Testis (tissue), 3 donors: ENCODE measurements around the gene SPAST. TPM values are rescaled to one million over a fixed set of nuclear protein-coding genes. Genes with fewer than 3 reads are reported as not detected.
"Not testable (repeated sequence)": the region's sequence is repeated elsewhere in the genome, so short reads cannot be mapped to it uniquely, and the experiment has no call there.

Experiments
- DNase-seq: peaks from one replicate; pipeline ENCODE4 v3.0.0-alpha.2; 2019
- H3K27ac ChIP-seq, 2 donors: fragments of 200-600 bp; sonication (generic); one replicate each; pipeline ENCODE4 v1.5.1; 2019
- H3K27me3 ChIP-seq: fragments of 200-600 bp; sonication (generic); one replicate; pipeline ENCODE4 v1.5.1; 2019
- H3K36me3 ChIP-seq: fragments of 200-600 bp; sonication (generic); one replicate; pipeline ENCODE4 v1.5.1; 2017; ENCODE audit warnings: low read depth; ENCODE audit errors: missing control alignments
- H3K4me1 ChIP-seq: fragments of 200-600 bp; sonication (generic); one replicate; pipeline ENCODE4 v1.5.1; 2019
- H3K4me3 ChIP-seq, 2 donors: fragments of 200-600 bp; sonication (generic); one replicate each; pipeline ENCODE4 v1.5.1; 2017 to 2019
- H3K9me3 ChIP-seq: fragments of 200-600 bp; sonication (generic); one replicate; pipeline ENCODE4 v1.5.1; 2017
- CTCF ChIP-seq, 3 experiments: fragments of 450-650 bp in 2 of 3; fragments of 200-600 bp in 1 of 3; sonication (generic) in 1 of 3; IDR thresholded peaks; one replicate each; pipeline ENCODE4 v1.5.1; 2016 to 2019; ENCODE audit warnings: antibody characterized with exemption in 3 of 3, mild to moderate bottlenecking in 2 of 3, moderate library complexity in 1 of 3
- POLR2A ChIP-seq: fragments of 450-650 bp; IDR thresholded peaks from one replicate; pipeline ENCODE4 v1.6.1; 2017; ENCODE audit warnings: antibody characterized with exemption, mild to moderate bottlenecking, moderate library complexity
- WGBS, 2 donors: methylation state at CpG; one replicate each; pipeline ENCODE4 v1.1.5; 2018; 5-methylcytosine and 5-hydroxymethylcytosine counted together
- intact Hi-C: fragments of 100-400 bp; cut with DNase I; formaldehyde crosslinking; loops from one replicate; pipeline ENCODE4 v1.15.1; 2023; ENCODE audit warnings: low total_unique reads
- polyA plus RNA-seq: library from polyadenylated mRNA; stranded (reverse); fragments of 350-450 nt; fragmentation: Illumina TruSeq; extraction: RNeasy Lipid Tissue Mini Kit (QIAGEN cat#74804); gene quantifications from one replicate; pipeline ENCODE4 v1.2.3, GENCODE V29; 2014; ENCODE audit warnings: low read depth, low replicate concordance; ENCODE audit not compliant: insufficient read depth
- total RNA-seq, 2 donors: library from RNA; depleted of rRNA; stranded (reverse); fragments of >200 nt; gene quantifications; one replicate each; pipeline ENCODE4 v1.2.3, GENCODE V29; 2016

SPAST gene
- total and polyA plus RNA-seq, 3 donors from 2014 or later, result 18.4 to 34.2 (median 28.3) TPM

- Histone ChIP-seq H3K4me3 (no peak overlapping the region), H3K27ac (no peak overlapping the region), H3K36me3 (no peaks in the 10 kb centered on the region), H3K27me3 (no peaks in the 10 kb centered on the region), H3K4me1 (no peaks in the 10 kb centered on the region), H3K9me3 (no peaks in the 10 kb centered on the region)
- WGBS, 2 donors, result 94% methylated on average over 2 of the region's 2 CpGs
- intact Hi-C loops, result no loop called here
- no peak for DNase-seq
- no peak for TF ChIP-seq CTCF (IDR thresholded peaks at IDR 0.05)
- no peak for TF ChIP-seq POLR2A
Observed at GRCh38 chr2:32172870-32173269, 109.5 kb downstream of the SPAST start.

GRCh38 chr2:32182667-32183066 lies 119.3 kb downstream of the SPAST start:
- intact Hi-C loops, result no loop called here
- H3K4me3 ChIP-seq, result no peak overlapping the region
- H3K36me3 ChIP-seq, result no peaks in the 10 kb centered on the region
- no peak overlapping the region for H3K27ac ChIP-seq
- H3K27me3 ChIP-seq, result no peaks in the 10 kb centered on the region
- 87 to 95% methylated on average over 6 of the region's 6 CpGs for WGBS, 2 donors
- DNase-seq, result no peak
- TF ChIP-seq POLR2A, result no peak
- TF ChIP-seq CTCF (IDR thresholded peaks at IDR 0.05), result no peak
- H3K9me3 ChIP-seq, result no peaks in the 10 kb centered on the region
- H3K4me1 ChIP-seq, result no peaks in the 10 kb centered on the region

- no peak overlapping the region for H3K4me3 ChIP-seq
- H3K36me3 ChIP-seq, result no peaks in the 10 kb centered on the region
- no peaks in the 10 kb centered on the region for H3K27me3 ChIP-seq
- H3K27ac ChIP-seq, result no peak overlapping the region
- no peak for TF ChIP-seq CTCF (IDR thresholded peaks at IDR 0.05)
- no peak for TF ChIP-seq POLR2A
- 51 to 56% methylated on average over 6 of the region's 6 CpGs for WGBS, 2 donors
- no peaks in the 10 kb centered on the region for H3K4me1 ChIP-seq
- no peak for DNase-seq
- intact Hi-C loops, result no loop called here
- no peaks in the 10 kb centered on the region for H3K9me3 ChIP-seq
Observed at GRCh38 chr2:32189011-32189410, 125.7 kb downstream of the SPAST start.

- Histone ChIP-seq H3K27ac (no peak overlapping the region), H3K4me3 (no peak overlapping the region), H3K4me1 (no peaks in the 10 kb centered on the region), H3K9me3 (no peaks in the 10 kb centered on the region), H3K27me3 (no peaks in the 10 kb centered on the region), H3K36me3 (no peaks in the 10 kb centered on the region)
- no peak for DNase-seq
- intact Hi-C loops, result no loop called here
- TF ChIP-seq POLR2A, result no peak
- TF ChIP-seq CTCF (IDR thresholded peaks at IDR 0.05), result no peak
- 86 to 100% methylated on average over 1 of the region's 1 CpG for WGBS, 2 donors
Observed at GRCh38 chr2:32192418-32192817, 129.1 kb downstream of the SPAST start.

GRCh38 chr2:32200814-32201213 lies 137.5 kb downstream of the SPAST start:
- no peak overlapping the region for H3K27ac ChIP-seq
- no peak for DNase-seq
- H3K9me3 ChIP-seq, result no peaks in the 10 kb centered on the region
- no peak overlapping the region for H3K4me3 ChIP-seq
- H3K4me1 ChIP-seq, result no peaks in the 10 kb centered on the region
- H3K36me3 ChIP-seq, result no peaks in the 10 kb centered on the region
- TF ChIP-seq CTCF (IDR thresholded peaks at IDR 0.05) (no peak), POLR2A (no peak)
- H3K27me3 ChIP-seq, result no peaks in the 10 kb centered on the region
- intact Hi-C loops, result no loop called here
- 100% methylated on average over 1 of the region's 1 CpG for WGBS, 2 donors

- H3K9me3 ChIP-seq, H3K27ac ChIP-seq, H3K36me3 ChIP-seq, intact Hi-C loops, H3K27me3 ChIP-seq, H3K4me3 ChIP-seq, H3K4me1 ChIP-seq, DNase-seq: not testable (repeated sequence)
- WGBS, 2 donors, result 93 to 96% methylated on average over 3 of the region's 3 CpGs
Observed at GRCh38 chr2:32203428-32203827, 140.1 kb downstream of the SPAST start.
